ENCODE results near the gene MERTK. TPM values are rescaled to one million over a fixed set of nuclear protein-coding genes. Genes with fewer than 3 reads are reported as not detected.

The MERTK gene
- total and polyA plus RNA-seq, 2 of the 8 experiments (the other 6 are each of a cell fraction or from before 2014, with no cell fraction given): 6.5 to 7.0 TPM

- H3K79me1 ChIP-seq (ENCODE audit: low read depth, low read length): no peaks in the 10 kb centered on the region
- H3K79me2 ChIP-seq (ENCODE audit: control insufficient read depth in 1 of 2, insufficient read depth in 2 of 2, low read length in 2 of 2): no peaks in the 10 kb centered on the region
- no peak overlapping the region for H4K5ac ChIP-seq (ENCODE audit: insufficient read length, low read depth, low read length)
- H4K91ac ChIP-seq (replicated peaks; ENCODE audit: insufficient read length, low read length): no peak overlapping the region
- no peaks in the 10 kb centered on the region for H3K27me3 ChIP-seq (replicated peaks in 1 of 4; ENCODE audit: control insufficient read depth in 3 of 4, extremely low read depth in 1 of 4, insufficient read depth in 3 of 4, low read length in 3 of 4)
- no peak overlapping the region for H2BK20ac ChIP-seq (ENCODE audit: low read length)
- H3K23me2 ChIP-seq (ENCODE audit: low read depth, low read length): no peaks in the 10 kb centered on the region; the same call in 1 of the 2 replicates
- H4K8ac ChIP-seq (ENCODE audit: extremely low read depth, insufficient read depth, low read length): no peak overlapping the region
- no peak for FAIRE-seq
- no peaks in the 10 kb centered on the region for H4K20me1 ChIP-seq (replicated peaks in 1 of 2; ENCODE audit: control insufficient read depth in 1 of 2, insufficient read depth in 2 of 2, low read length in 2 of 2)
- no peak for TF ChIP-seq E2F6 (IDR thresholded peaks at IDR 0.05)
- no peak for TF ChIP-seq TEAD4 (IDR thresholded peaks at IDR 0.05; ENCODE audit: low read depth, low read length)
- TF ChIP-seq RNF2 (IDR thresholded peaks at IDR 0.05; ENCODE audit: borderline replicate concordance, low read depth, low read length, missing control alignments, poor library complexity, severe bottlenecking): no peak
- TF ChIP-seq SIN3A (conservative IDR thresholded peaks at IDR 0.05 in 1 of 2, IDR thresholded peaks at IDR 0.05 in 1 of 2; ENCODE audit: low read depth in 1 of 2, low read length in 2 of 2): no peak
- no peak for TF ChIP-seq JUN (IDR thresholded peaks at IDR 0.05; ENCODE audit: low read depth, low read length)
- TF ChIP-seq CTCF (IDR thresholded peaks at IDR 0.05; ENCODE audit: control extremely low read depth in 1 of 3, insufficient read depth in 1 of 3, low read depth in 1 of 3, low read length in 3 of 3): no peak
- TF ChIP-seq RAD21 (IDR thresholded peaks at IDR 0.05 in 1 of 2, conservative IDR thresholded peaks at IDR 0.05 in 1 of 2; ENCODE audit: low read depth in 2 of 2, low read length in 2 of 2): no peak
- no peak for TF ChIP-seq SIX5 (IDR thresholded peaks at IDR 0.05; ENCODE audit: low read depth, low read length)
- TF ChIP-seq GABPA (IDR thresholded peaks at IDR 0.05; ENCODE audit: borderline replicate concordance, insufficient read depth, low read length): no peak
- no peak for TF ChIP-seq PHF8 (conservative IDR thresholded peaks at IDR 0.05; ENCODE audit: low read depth, low read length)
- CTCF ChIA-PET (ENCODE audit: partially characterized antibody): no interaction called here
- no peak overlapping the region for H3K23ac ChIP-seq (ENCODE audit: insufficient read length)
- no peak overlapping the region for H2AFZ ChIP-seq (ENCODE audit: low read length)
- H2BK15ac ChIP-seq (ENCODE audit: low read length): no peak overlapping the region
- peaks cover 0 to 9% (median 5%) of the 10 kb centered on the region in 4 experiments; a peak in 4 of 7 replicates for H3K4me1 ChIP-seq (replicated peaks in 1 of 4; ENCODE audit: control insufficient read depth in 3 of 4, insufficient read depth in 4 of 4, low read length in 3 of 4)
- POLR2A ChIA-PET (ENCODE audit: partially characterized antibody): no interaction called here
- no peak overlapping the region for H2AK5ac ChIP-seq (ENCODE audit: low read depth, low read length)
- H3K27ac ChIP-seq (ENCODE audit: low read depth, low read length): no peak overlapping the region
- H3K4me3 ChIP-seq (ENCODE audit: extremely low read depth in 1 of 4, insufficient read depth in 2 of 4, low read depth in 3 of 4, low read length in 4 of 4): no peak overlapping the region
- H3K9me3 ChIP-seq (ENCODE audit: insufficient read depth in 2 of 2, low read depth in 1 of 2, low read length in 1 of 2): no peaks in the 10 kb centered on the region; a peak in 1 of 4 replicates
- no peak overlapping the region for H3K14ac ChIP-seq (ENCODE audit: insufficient read length)
- H3K9ac ChIP-seq (replicated peaks in 1 of 4; ENCODE audit: extremely low read depth in 1 of 4, low read depth in 3 of 4, low read length in 3 of 4): no peak overlapping the region
- H2BK12ac ChIP-seq (ENCODE audit: low read depth, low read length): no peak overlapping the region
- H2BK5ac ChIP-seq (ENCODE audit: low read depth, low read length): no peak overlapping the region
- no peak overlapping the region for H3K4me2 ChIP-seq (ENCODE audit: insufficient read depth in 1 of 2, low read depth in 2 of 2, low read length in 2 of 2)
- no peak overlapping the region for H2BK120ac ChIP-seq (replicated peaks; ENCODE audit: low read depth, low read length)
- H3K56ac ChIP-seq (replicated peaks; ENCODE audit: insufficient read length, low read depth, low read length): no peak overlapping the region
- no peaks in the 10 kb centered on the region for H3K36me3 ChIP-seq (ENCODE audit: control insufficient read depth in 2 of 4, insufficient read depth in 4 of 4, low read length in 3 of 4)
- WGBS, 2 experiments (ENCODE audit: extremely low coverage in 1 of 2, insufficient coverage in 1 of 2, insufficient read length in 1 of 2, insufficient replicate concordance in 2 of 2, low coverage in 1 of 2, low lambda C conversion rate in 2 of 2, missing lambda C conversion rate in 1 of 2): 93% methylated on average over 3 of the region's 3 CpGs; no CpG with 5 or more reads in 1 of the 2 experiments
- H3K4ac ChIP-seq (replicated peaks; ENCODE audit: insufficient read length, low read depth, low read length): no peak overlapping the region
- DNase-seq (ENCODE audit: low read depth in 1 of 2, low spot score in 2 of 2): no peak
- no peak overlapping the region for H3K18ac ChIP-seq (ENCODE audit: extremely low read depth, low read length)
These were observed 136.5 kb downstream of the MERTK start for GRCh38 chr2:112034924-112035323.

All from H1 (cell line).